ENCODE results near the gene BCL10.

Gene BCL10

DNA sequence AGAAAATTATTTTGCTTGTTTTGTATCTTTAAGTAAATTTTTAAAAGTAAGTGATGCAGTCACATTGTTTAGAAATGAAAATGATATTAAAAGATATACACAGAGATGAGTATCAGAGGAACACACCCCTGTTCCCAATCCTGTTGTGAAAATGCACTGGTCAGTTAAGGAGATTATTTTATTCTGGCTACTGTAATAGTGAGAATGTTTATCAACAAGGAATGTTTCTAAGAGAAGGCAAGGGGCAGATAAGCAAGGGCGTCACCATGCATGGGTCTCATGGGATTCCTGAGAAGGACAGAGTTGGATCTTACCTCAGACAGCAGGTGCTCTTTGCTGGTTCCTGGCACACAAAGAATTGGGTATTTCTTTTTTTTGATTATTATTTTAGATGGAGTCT is 38.8 kb downstream of the BCL10 start:
- H3K36me3 ChIP-seq (ENCODE audit: control insufficient read depth, insufficient read depth, low read length), result no peaks in the 10 kb centered on the region
- no peak overlapping the region for H3K4me3 ChIP-seq (replicated peaks; ENCODE audit: low read depth, low read length)
- H3K27me3 ChIP-seq (replicated peaks; ENCODE audit: control insufficient read depth, insufficient read depth, low read length), result no peaks in the 10 kb centered on the region
- TF ChIP-seq, protein P1, sequence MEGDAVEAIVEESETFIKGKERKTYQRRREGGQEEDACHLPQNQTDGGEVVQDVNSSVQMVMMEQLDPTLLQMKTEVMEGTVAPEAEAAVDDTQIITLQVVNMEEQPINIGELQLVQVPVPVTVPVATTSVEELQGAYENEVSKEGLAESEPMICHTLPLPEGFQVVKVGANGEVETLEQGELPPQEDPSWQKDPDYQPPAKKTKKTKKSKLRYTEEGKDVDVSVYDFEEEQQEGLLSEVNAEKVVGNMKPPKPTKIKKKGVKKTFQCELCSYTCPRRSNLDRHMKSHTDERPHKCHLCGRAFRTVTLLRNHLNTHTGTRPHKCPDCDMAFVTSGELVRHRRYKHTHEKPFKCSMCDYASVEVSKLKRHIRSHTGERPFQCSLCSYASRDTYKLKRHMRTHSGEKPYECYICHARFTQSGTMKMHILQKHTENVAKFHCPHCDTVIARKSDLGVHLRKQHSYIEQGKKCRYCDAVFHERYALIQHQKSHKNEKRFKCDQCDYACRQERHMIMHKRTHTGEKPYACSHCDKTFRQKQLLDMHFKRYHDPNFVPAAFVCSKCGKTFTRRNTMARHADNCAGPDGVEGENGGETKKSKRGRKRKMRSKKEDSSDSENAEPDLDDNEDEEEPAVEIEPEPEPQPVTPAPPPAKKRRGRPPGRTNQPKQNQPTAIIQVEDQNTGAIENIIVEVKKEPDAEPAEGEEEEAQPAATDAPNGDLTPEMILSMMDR (IDR thresholded peaks at IDR 0.05; ENCODE audit: insufficient read depth, low read length, poor library complexity, severe bottlenecking), result no peak
- no peak for DNase-seq (ENCODE audit: extremely low read depth, insufficient read length)

DNA sequence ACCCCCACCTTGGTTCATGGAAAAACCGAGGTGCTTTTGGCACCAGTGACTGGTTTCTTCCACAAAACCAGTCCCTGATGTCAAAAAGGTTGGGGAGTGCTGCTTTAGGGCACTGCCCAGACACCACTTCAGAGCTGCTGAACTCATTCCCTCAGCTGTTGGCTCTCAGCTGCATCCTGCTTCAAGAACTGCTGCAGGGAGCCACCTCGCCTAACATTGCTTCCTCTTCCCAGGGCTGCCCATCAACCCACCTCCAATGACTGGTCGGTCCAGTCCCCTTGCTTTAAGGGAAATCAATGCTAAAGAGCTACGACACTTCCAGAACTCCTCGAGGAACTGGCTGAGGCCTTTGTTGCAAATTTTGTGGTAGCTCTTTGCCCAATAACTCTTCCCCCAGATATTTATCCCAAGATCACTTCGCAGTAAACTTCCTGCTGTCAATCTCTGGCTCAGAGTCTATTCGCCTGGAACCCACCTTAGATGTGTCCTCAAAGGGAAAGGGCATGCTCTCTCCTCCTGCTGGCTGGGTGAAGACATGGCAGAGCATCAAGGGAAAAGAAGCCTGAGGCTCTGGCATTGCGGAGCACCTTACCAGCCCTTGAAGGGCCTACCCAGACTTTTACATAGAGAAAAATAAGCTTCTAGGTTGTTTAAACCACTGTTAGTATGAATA is 46.0 kb downstream of the BCL10 start:
- Histone ChIP-seq H3K36me3 (ENCODE audit: control insufficient read depth, insufficient read depth, low read length) (no peaks in the 10 kb centered on the region), H3K27me3 (replicated peaks; ENCODE audit: control insufficient read depth, insufficient read depth, low read length) (no peaks in the 10 kb centered on the region), H3K4me3 (replicated peaks; ENCODE audit: low read depth, low read length) (no peak overlapping the region)
- TF ChIP-seq, protein P1 (IDR thresholded peaks at IDR 0.05; ENCODE audit: insufficient read depth, low read length, poor library complexity, severe bottlenecking), result peak; percentile 47
- no peak for DNase-seq (ENCODE audit: extremely low read depth, insufficient read length)

DNA sequence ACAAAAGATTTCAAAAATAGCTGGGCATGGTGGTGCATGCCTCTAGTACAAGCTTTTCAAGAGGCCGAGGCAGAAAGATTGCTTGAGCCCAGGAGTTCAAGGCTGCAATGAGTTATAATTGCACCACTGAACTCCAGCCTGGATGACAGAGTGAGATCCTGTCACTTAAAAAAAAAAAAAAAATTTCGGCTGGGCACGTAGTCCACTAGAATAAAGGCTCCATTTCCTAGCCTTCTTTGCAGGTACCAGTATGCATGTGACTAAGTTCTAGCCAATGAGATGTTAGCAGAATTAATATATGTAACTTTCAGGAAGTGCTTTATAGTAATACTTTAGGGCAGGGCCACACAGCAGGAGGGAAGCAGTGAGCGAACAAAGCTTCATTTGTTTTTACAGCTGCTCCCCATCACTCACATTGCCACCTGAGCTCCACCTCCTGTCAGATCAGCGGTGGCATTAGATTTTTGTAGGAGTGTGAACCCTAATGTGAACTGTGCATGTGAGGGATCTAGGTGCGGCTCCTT is 46.8 kb downstream of the BCL10 start:
- no peak for DNase-seq (ENCODE audit: extremely low read depth, insufficient read length)
- Histone ChIP-seq H3K27me3 (replicated peaks; ENCODE audit: control insufficient read depth, insufficient read depth, low read length) (no peaks in the 10 kb centered on the region), H3K36me3 (ENCODE audit: control insufficient read depth, insufficient read depth, low read length) (no peaks in the 10 kb centered on the region), H3K4me3 (replicated peaks; ENCODE audit: low read depth, low read length) (no peak overlapping the region)
- TF ChIP-seq, protein P1 (IDR thresholded peaks at IDR 0.05; ENCODE audit: insufficient read depth, low read length, poor library complexity, severe bottlenecking), result no peak

DNA sequence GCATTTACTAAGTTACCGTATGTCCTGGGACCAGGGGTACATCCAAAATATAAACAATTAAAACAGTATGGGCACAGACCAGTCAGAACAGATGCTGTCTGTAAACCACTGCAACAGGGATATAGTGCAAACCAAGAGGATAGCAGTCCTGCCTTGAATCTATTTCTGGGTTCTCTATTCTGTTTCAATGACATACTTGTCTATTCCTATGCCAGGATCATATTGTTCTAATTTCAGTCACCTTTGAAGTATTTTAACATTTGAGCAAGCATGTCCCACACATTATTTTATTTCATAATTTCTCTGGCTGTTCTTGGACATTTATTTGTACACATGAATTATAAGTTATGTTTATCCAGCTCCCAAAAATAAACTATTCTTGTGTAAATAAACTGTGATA is 47.5 kb downstream of the BCL10 start:
- no peaks in the 10 kb centered on the region for H3K36me3 ChIP-seq (ENCODE audit: control insufficient read depth, insufficient read depth, low read length)
- H3K4me3 ChIP-seq (replicated peaks; ENCODE audit: low read depth, low read length), result no peak overlapping the region
- no peak for DNase-seq (ENCODE audit: extremely low read depth, insufficient read length)
- H3K27me3 ChIP-seq (replicated peaks; ENCODE audit: control insufficient read depth, insufficient read depth, low read length), result no peaks in the 10 kb centered on the region
- TF ChIP-seq, protein P1 (IDR thresholded peaks at IDR 0.05; ENCODE audit: insufficient read depth, low read length, poor library complexity, severe bottlenecking), result no peak

DNA sequence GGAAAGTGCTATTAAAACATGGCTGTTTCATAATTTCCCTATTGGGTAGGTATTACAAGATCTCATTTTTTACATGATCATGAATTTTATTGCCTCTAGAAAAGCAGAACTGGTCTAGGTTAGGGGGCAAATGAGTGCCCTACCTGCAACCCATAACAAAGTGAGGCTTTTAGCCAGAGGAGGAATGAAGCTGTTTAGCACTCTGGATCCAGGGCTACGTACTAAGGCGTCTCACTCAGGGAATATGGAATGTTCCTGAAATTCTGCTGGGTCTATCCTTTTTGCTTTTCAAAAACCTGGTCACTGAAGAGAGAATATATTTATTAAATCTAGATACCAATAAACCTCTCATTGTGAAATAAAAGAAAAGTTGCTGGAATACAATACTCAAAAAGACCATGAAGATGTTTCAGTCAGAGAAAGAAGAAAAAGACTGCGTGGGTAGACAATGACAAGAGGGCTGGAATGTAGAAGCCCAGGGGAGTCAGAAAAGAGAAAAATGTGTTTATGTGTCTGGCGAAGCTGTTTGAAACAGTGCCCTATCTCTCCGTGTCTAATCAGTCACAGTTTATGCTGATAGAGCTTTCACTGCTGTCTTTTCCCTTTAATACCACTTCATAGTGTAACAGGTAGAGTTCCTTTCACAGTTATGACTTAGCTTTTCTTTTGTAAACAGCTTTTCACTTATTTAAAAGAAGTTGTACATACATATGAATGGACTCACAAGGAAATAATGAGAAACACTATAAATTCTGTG is 50.6 kb downstream of the BCL10 start:
- TF ChIP-seq, protein P1 (IDR thresholded peaks at IDR 0.05; ENCODE audit: insufficient read depth, low read length, poor library complexity, severe bottlenecking), result no peak
- no peak overlapping the region for H3K4me3 ChIP-seq (replicated peaks; ENCODE audit: low read depth, low read length)
- DNase-seq (ENCODE audit: extremely low read depth, insufficient read length), result no peak

More for the DNA sequence above, 50.6 kb downstream of the BCL10 start:
- Histone ChIP-seq H3K36me3 (ENCODE audit: control insufficient read depth, insufficient read depth, low read length) (no peaks in the 10 kb centered on the region), H3K27me3 (replicated peaks; ENCODE audit: control insufficient read depth, insufficient read depth, low read length) (no peaks in the 10 kb centered on the region)
